ENCODE measurements around the gene FGF9.

- no peak for TF ChIP-seq EZH2 (IDR thresholded peaks at IDR 0.05; ENCODE audit: low read length, unreplicated experiment)
- TF ChIP-seq CTCF (conservative IDR thresholded peaks at IDR 0.05; ENCODE audit: low read depth, low read length), result no peak
- TF ChIP-seq EZH2phosphoT487 (IDR thresholded peaks at IDR 0.05; ENCODE audit: borderline replicate concordance, low read length), result no peak
These were observed 1.4 kb downstream of the FGF9 start for GRCh38 chr13:21672287-21672680.
